Fibroblast of lung (primary cell): ENCODE measurements around the gene DRG2.

Experiments used
- EZH2 ChIP-seq: IDR thresholded peaks from 2 replicates; pipeline ENCODE4 v1.5.1; 2012; ENCODE audit warnings: low read length, control low read depth, mild to moderate bottlenecking; ENCODE audit errors: missing control alignments
- TF ChIP-seq, protein P1 (sequence below), 2 donors: IDR thresholded peaks in 1 of 2; conservative IDR thresholded peaks in 1 of 2; 1 replicate in 1 of 2; 2 replicates in 1 of 2; pipeline ENCODE4 v1.5.1; 2011 to 2012; ENCODE audit warnings: low read length in 2 of 2, control low read depth in 1 of 2, inconsistent platforms in 1 of 2, low read depth in 1 of 2, mild to moderate bottlenecking in 1 of 2

DNA sequence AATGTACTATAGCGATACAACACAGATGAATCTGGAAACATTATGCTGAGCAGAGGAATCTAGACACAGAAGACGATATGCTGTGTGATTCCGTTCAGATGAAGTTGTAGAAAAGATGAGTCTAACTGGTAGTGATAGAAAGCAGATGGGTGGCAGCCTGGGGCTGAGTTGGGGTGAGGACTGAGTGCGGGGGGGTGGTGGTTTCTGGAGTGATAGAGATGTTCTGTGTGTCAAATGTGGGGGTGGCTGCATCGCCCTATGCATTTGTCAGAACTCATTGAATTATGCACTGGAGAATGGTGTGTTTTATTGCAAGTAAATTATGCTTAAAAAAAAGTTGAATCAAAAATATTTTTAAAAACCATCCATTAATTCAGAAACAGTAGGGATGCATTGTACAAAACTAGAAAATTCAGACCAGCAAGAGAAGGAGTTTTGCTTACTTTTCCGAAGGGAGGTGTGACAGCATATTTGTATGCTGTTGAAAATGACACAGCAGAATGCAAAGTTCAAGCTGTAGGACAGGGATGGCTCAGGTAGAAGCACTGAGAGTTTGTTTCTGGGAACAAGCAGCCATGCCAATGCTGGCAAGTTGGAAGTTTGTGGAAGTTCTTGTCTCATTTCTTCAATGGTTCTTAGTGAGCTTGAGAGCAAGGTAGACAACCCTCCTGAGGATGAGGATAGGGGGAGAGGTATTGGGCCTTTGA lies 13.0 kb upstream of the DRG2 start:
- TF ChIP-seq, protein P1, sequence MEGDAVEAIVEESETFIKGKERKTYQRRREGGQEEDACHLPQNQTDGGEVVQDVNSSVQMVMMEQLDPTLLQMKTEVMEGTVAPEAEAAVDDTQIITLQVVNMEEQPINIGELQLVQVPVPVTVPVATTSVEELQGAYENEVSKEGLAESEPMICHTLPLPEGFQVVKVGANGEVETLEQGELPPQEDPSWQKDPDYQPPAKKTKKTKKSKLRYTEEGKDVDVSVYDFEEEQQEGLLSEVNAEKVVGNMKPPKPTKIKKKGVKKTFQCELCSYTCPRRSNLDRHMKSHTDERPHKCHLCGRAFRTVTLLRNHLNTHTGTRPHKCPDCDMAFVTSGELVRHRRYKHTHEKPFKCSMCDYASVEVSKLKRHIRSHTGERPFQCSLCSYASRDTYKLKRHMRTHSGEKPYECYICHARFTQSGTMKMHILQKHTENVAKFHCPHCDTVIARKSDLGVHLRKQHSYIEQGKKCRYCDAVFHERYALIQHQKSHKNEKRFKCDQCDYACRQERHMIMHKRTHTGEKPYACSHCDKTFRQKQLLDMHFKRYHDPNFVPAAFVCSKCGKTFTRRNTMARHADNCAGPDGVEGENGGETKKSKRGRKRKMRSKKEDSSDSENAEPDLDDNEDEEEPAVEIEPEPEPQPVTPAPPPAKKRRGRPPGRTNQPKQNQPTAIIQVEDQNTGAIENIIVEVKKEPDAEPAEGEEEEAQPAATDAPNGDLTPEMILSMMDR (conservative IDR thresholded peaks at IDR 0.05 in 1 of 2, IDR thresholded peaks at IDR 0.05 in 1 of 2; ENCODE audit: low read depth in 1 of 2, low read length in 2 of 2): no peak
- no peak for TF ChIP-seq EZH2
